ENCODE results near the gene C1QTNF5.
"Not testable (repeated sequence)": the region's sequence is repeated elsewhere in the genome, so short reads cannot be mapped to it uniquely, and the experiment has no call there.

C1QTNF5 gene

DNA sequence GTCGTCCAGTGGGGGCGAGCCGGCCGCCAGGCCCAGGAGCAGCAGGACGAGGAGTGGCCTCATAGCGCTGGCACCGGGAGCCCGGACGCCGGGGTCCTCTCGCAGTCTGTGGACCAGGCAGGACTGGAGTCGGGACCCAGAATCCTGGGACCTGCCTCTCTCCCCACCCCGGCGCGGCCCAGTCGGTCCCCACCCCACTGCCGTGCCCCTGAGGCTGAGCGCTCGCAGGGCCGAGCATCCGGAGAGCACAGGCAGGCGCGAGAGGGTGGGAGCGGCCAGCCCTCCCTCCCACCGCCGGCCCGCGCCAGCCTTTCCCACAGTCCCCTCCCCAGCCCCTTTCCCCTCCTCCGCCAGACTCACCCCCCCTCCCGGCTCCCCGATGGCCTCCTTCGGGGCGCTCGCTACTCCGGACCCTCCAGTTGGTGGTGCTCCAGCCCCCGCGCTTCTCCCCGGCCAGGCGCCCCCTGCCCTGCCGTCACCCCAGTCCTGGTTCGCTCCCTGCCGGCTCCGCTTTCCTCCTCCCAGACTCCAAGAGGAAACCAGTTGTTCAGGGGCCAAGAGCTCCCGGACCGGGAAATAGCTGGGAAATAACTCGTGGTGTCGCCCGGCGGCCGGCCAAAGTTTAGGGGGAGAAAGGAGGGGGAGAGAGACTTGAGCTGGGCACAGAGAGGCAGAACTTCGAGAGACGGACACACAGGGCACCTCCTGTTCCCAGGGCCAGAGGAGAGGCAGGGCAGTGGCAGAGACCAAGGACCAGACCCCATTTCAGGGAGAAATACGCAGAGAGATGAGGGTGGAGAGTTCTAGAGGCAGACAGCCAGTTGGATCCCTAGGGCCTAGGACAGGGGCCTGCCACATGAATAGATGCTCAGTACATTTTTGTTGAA, at the start of gene C1QTNF5:
TSS of gene C1QTNF5 (minus strand) at position 549 of the 887 bp plus-strand sequence. CDS start at position 63, 486 bp downstream.
- no peak for DNase-seq

- DNase-seq, result peak in 1 of 2 experiments; percentile 17
These were observed 49.0 kb upstream of the C1QTNF5 start for GRCh38 chr11:119389611-119390254.

- DNase-seq, result no peak
These were observed 47.4 kb upstream of the C1QTNF5 start for GRCh38 chr11:119388103-119388502.

- no peak for DNase-seq
These were observed 43.6 kb upstream of the C1QTNF5 start for GRCh38 chr11:119384332-119384731.

DNA sequence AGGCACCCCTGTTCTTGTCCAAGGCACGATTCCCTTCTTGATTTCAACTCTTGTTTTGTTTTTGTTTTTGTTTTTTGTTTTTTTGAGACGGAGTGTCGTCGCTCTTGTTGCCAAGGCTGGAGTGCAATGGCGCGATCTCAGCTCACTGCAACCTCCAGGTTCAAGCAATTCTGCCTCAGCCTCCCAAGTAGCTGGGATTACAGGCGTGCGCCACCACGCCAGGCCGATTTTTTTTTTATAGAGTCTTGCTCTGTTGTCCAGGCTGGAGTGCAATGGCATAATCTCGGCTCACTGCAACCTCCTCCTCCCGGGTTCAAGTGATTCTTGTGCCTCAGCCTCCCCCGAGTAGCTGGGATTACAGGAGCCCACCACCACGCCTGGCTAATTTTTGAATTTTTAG, 41.8 kb upstream of the C1QTNF5 start:
- not testable (repeated sequence) for DNase-seq

DNA sequence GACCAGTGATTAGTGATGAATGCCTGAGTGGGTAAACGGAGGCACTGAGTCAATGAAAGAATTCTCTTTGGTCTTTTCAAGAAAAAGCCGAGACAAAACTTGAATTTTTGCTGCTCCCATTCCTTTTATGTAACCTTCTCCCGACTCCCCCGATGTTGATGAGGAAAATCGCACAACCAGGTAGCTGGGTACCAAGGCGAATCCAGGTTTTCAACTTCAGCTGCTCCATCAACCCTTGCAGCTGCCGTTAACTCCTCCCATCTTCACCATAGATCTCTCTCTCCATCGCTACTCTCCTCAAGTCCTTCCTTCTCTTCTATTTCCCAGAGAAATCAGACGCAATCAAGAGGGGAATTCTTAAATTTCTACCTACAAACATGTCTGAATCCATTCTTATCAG, 41.4 kb upstream of the C1QTNF5 start:
- DNase-seq, result no peak

DNA sequence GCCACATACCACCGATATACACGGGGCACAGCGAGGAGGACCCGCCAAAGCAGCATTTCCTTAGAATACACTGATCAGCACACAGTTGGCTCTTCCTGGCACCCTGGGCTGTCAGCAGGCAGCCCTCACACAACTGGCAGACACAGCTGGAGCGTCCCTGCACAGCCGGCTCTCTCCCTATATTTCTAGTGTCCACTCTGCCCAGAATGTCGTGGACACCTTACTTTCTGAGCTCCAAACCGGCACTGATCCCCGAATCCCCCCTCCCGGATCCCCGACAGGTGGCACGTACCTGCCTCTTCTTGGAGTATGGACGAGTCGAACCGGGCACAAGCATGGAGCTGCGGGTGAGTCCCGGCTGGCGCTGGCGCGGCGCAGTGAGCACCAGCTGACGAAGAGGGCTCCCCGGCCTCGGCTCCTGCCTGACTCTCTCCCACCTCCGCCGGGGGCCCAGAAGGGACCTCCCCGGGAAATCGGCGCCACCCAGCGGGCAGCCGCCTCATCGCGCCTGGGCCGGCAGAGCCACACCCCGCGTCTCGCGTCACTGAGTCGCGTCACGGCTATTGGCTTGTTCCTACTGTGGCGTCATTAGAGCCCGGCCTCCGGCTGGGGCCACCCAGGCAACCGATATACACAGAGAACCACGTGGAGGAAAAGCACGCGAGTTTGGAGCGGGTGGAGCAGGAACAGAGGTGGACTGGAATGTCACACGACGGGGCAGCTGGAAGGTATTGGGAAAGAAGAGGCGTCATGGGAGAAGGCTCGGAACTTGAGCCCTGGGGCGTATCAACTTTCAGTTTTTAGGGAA, 40.7 kb upstream of the C1QTNF5 start, which contains the start of gene USP2:
TSS of gene USP2 (minus strand) at position 510 of the 808 bp plus-strand sequence. CDS start 8,210 bp downstream, outside the sequence.
- DNase-seq, result peak; percentile 88 to 93

DNA sequence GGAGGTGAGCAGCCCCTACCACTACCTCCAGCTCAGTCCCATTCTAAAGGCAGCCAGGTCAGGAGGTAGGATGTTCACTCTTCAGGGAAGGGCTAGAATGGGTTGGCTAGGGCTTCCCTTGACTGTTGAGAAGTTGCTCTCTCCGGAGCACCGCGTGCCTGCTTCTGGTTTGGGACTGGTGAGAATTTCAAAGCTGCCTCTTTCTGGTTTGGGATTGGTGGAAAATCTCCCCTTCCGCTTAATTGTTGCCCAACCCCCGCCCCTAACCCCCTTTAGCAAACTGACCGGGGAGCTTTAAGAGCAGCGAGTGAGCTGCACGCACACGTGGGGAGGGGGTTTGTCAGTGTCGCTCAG, 40.1 kb upstream of the C1QTNF5 start:
- DNase-seq, result no peak

GRCh38 chr11:119380160-119380826, 39.6 kb upstream of the C1QTNF5 start:
- no peak for DNase-seq

- DNase-seq, result no peak
These were observed 38.3 kb upstream of the C1QTNF5 start for GRCh38 chr11:119378851-119379465.

DNA sequence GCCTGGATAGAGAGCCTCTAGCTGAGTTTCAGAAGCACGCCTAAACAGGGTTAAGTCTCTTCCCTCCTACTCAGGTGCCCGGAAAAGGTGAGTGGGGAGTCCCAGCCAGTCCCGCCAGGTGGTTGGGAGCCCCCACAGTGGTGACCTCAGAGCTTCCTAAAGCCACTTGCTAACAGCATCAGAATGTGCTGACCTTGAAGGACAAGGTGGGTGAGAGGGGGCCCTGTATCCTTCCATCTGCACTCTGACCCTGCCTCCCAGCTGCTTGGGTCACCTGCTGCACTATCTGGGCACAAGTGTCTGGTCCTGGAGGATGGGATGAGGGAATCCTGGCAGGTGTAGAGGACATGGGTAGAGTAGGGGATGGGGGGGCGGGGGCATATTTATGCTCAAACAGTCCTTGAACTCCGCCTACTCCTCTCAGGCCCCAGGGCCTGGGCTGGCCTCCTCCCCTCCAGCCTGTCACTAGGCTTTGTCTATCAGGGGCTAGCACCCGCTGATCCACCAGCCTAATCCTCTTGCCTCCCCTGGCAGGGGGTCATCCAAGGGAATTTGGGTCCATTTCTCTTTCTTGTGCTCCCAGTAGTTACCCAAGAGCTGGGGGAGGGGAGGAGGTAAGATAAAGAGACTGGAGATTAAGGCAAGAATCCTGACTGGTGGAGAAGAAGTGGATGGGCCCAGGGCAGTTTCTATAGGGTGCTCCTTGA, 37.4 kb upstream of the C1QTNF5 start:
- no peak for DNase-seq

DNA sequence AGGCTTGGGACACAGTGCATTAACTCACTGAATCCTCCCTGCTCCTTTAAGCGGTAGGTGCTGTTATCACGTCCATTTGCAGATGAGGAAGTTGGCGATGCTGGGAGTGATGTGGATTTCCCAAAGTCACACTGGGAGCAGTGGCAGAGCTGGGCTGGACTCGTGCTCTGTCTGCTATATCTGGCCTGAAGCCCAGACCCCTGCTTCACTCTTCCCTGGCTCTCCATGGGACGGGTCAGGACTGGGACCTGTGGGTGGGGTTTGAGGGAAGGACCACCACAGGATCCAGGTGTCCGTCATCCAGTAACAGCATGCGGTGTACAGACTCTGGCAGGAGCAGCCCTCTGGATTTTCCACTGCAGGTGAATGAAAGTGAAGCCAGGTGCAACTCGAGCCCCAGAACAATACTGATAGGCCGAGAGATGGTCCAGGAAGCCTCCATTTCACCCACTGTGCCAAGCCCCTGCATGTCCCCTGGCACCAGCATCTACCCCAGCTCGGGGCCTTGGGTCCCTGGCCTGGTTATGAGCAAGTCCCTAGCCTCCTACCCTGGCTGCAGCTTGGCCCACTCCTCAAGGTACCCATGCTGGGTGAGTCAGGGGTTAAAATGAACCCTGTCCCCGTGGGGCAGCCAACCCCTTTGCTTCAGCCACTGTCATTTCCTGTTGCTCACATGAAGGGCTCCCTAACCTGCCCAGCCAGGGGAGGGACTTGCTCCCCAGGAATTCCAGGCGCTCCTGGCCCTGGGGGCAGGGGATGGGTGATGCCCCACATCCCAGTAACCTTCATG, 36.6 kb upstream of the C1QTNF5 start:
- DNase-seq, result no peak

- no peak for DNase-seq
These were observed 35.6 kb upstream of the C1QTNF5 start for GRCh38 chr11:119376197-119376847.

DNA sequence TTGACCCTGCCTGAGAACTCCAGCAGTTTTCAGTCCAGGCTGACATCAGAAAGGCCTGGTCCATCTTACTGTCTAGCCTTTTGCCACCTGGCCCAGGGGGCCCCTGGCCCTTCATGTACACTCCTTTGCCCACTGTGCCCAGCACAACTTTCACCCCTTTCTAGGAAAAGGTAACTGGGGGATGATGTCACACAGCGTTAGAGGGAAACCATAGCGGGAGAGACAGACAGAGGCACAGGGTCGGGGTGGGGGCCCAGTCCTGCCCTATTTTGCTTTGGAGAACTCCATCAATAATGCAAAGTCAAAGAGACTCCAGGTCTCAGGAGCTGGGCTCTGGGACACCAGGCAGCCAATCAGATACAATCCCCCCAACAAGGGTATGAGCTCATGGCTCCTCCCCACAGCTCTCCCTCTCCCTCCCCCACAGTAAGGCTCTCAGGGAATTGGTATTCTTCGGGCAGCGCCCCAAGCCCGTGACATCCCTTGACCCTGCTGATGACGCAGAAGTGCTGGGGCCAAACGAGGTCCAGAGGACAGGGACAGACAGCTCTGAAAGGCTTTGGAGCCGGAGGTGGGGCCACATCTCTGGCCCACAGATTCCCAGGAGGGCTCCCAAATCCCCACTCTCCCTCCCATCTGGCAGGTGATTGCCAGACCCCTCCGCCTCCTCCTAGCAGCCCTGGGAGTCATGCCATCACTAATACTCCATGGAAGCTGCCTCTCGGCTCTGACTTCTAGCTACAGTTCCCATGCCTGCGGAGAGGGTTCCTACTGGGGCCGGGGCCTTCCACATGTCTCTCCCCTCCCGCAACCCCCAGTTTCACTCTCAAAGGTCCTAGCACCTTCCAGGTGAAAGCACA, 34.9 kb upstream of the C1QTNF5 start:
- DNase-seq, result no peak

DNA sequence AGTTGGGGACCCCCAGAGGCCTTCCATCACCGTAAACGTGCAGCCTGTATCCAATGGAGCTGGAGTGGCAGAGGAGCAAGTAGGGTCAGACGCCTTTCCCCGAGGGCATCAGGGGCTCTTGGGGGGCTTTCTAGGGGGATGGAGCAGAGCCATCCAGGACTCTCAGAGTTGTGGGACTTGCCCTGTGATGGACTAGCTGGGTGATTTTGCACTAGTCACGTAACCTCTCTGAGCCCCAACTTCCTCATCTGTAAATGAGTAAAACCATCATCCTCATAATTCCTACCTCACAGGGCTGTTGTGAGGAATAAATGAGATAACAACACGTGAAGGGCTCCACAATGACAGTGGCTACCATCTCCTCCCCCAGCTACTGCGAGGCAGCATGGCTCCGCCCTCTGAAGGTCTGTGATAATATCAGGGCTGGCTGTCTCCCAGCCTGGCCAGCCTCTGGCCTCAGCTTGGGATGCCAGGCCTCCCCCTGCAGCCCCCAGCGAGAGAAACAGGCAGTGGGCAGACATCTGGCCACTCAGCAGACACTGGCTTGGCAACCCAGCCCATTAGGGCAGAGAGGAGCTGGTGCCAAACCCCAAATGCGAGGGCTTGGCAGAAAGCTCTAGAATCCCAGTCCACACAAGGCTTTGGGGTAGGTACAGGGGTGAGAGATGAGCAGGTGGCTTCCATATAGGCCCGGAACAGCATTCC, 34.1 kb upstream of the C1QTNF5 start:
- no peak for DNase-seq

- peak in 1 of 2 experiments; percentile 29 for DNase-seq
These were observed 33.4 kb upstream of the C1QTNF5 start for GRCh38 chr11:119373921-119374631.

DNA sequence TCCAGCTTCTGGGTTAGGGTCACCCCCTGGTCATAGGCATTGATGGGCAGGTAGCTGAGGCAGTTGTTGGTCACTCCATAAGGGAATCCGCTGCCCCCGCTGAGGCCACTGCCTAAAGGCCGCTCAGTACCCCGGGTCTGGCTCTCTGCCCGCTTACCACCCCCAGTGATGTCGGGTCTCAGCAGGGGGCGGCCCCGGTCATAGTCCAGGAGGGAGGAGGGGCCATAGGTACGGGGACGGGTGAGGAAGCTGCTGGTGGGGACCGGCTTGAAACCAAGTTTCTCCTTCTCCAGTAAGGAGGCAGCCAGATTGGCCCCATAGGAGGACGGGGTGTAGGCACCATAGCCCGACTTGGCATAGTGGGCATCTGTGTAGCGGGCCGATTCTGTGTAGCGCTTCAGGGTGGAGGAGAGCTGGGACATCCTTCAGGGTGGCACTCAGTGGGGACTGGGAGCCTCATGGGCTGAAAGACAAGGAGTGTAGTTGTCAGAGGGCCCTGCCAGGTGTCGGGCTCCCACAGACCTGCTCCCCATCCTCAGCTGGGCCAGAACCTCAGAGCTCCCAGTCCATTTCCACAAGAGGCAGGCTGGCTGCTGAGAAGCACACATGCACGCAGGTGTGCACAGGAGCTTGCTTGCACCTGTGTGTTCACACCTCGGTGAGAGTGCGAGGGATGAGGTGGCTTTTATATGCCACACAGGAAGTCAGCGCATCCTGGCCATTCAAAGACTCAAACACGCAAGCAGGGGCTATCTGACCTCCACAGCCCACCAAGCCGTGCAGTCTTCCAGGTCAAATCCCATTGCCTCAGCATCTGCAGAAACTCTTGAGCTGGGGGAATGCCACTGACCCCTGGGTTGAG, 32.6 kb upstream of the C1QTNF5 start:
- no peak for DNase-seq

Measured in NCI-H1930 (cell line).